Body of pancreas (tissue), 4 donors: ENCODE data around the gene EGFLAM. TPM values are rescaled to one million over a fixed set of nuclear protein-coding genes. Genes with fewer than 3 reads are reported as not detected.

Experiments used
- ATAC-seq: fragments of 150-250 bp; one replicate; pipeline ENCODE4 v1.9.1; 2016
- DNase-seq, 4 donors: peaks; one replicate each; pipeline ENCODE4 v3.0.0-alpha.2; 2019
- H3K27ac ChIP-seq, 4 donors: fragments of 200-600 bp; sonication (generic); 1 replicate in 3 of 4; 2 replicates in 1 of 4; pipeline versions ENCODE4 v1.5.1 to v1.6.1; 2016 to 2019; ENCODE audit warnings: mild to moderate bottlenecking in 1 of 4, mixed read lengths in 1 of 4, moderate library complexity in 1 of 4
- H3K27me3 ChIP-seq, 2 donors: fragments of 200-600 bp; sonication (generic); one replicate each; pipeline ENCODE4 v1.6.0; 2016; ENCODE audit warnings: mild to moderate bottlenecking in 1 of 2
- H3K36me3 ChIP-seq, 2 donors: fragments of 200-600 bp; sonication (generic); replicated peaks in 1 of 2; 2 replicates each; pipeline ENCODE4 v1.5.1; 2016; ENCODE audit warnings: low read depth in 2 of 2; ENCODE audit not compliant: insufficient read depth in 1 of 2
- H3K4me1 ChIP-seq: fragments of 200-600 bp; sonication (generic); one replicate; pipeline ENCODE4 v1.6.0; 2016
- H3K4me3 ChIP-seq, 2 donors: fragments of 200-600 bp; sonication (generic); 1 replicate in 1 of 2; 2 replicates in 1 of 2; pipeline ENCODE4 v1.5.1; 2016 to 2019
- H3K9me3 ChIP-seq, 3 donors: fragments of 200-600 bp; sonication (generic); 1 replicate in 2 of 3; 2 replicates in 1 of 3; pipeline ENCODE4 v1.5.1; 2016
- POLR2A ChIP-seq, 3 donors: fragments of 450-650 bp; IDR thresholded peaks; one replicate each; pipeline ENCODE4 v1.6.1; 2016; ENCODE audit warnings: antibody characterized with exemption in 3 of 3, mild to moderate bottlenecking in 2 of 3
- WGBS, 2 donors: methylation state at CpG; one replicate each; pipeline ENCODE4 v1.1.5; 2017; 5-methylcytosine and 5-hydroxymethylcytosine counted together
- intact Hi-C: fragments of 100-400 bp; cut with DNase I; formaldehyde crosslinking; loops from one replicate; pipeline ENCODE4 v1.15.1; 2023
- total RNA-seq, 2 donors: library from RNA; depleted of rRNA; stranded (reverse); fragments of >200 nt; gene quantifications; one replicate each; pipeline ENCODE4 v1.1.0, GENCODE V29; 2016
- TF ChIP-seq, protein P1 (sequence below), 7 experiments: fragments of 450-650 bp in 4 of 7; fragments of 200-600 bp in 3 of 7; sonication (generic) in 3 of 7; IDR thresholded peaks; one replicate each; pipeline ENCODE4 v1.5.1; 2016 to 2019; ENCODE audit warnings: antibody characterized with exemption in 7 of 7

Gene EGFLAM
- total RNA-seq, 2 donors from 2014 or later: 0.26 to 4.6 TPM

DNA sequence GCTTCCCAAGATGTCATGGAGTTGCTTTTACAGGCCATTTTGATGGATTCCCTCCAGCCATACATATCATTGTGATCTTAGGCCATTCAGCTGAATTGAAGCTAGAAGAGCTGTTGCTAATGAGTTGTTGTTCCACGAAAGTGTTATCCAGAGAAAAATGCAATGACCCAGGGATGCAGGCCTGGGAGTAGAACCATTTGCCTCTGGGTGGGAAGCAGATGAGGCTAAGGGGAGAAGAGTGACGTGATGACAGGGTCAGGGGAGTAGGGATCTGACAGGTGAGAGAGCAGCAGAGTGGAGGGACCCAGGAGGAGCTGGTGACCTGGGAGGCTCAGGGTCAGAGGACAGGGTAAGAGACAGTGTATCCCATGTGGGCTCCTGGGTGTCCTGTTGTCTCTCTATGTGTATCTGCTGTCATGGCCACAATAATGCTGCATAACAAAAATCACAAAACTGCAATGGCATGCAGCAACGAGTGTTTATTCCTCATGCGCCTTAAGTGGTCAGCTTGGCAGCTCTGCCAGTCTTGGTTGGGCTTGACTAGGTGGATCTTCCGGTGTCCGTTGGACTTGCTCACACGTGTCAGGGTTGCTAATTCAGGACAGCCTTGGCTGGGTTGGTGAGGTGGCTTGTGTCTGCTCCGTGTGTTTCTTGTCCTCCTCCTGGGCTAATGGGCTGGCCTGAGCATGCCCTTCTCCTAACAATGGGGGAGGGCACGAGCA lies 207.5 kb downstream of the EGFLAM start:
- TF ChIP-seq POLR2A (IDR thresholded peaks at IDR 0.05): no peak
- TF ChIP-seq, protein P1, sequence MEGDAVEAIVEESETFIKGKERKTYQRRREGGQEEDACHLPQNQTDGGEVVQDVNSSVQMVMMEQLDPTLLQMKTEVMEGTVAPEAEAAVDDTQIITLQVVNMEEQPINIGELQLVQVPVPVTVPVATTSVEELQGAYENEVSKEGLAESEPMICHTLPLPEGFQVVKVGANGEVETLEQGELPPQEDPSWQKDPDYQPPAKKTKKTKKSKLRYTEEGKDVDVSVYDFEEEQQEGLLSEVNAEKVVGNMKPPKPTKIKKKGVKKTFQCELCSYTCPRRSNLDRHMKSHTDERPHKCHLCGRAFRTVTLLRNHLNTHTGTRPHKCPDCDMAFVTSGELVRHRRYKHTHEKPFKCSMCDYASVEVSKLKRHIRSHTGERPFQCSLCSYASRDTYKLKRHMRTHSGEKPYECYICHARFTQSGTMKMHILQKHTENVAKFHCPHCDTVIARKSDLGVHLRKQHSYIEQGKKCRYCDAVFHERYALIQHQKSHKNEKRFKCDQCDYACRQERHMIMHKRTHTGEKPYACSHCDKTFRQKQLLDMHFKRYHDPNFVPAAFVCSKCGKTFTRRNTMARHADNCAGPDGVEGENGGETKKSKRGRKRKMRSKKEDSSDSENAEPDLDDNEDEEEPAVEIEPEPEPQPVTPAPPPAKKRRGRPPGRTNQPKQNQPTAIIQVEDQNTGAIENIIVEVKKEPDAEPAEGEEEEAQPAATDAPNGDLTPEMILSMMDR (IDR thresholded peaks at IDR 0.05): no peak
- no peaks in the 10 kb centered on the region for H3K9me3 ChIP-seq
- H3K4me1 ChIP-seq: peaks cover 14% of the 10 kb centered on the region
- H3K4me3 ChIP-seq: no peak overlapping the region
- H3K27ac ChIP-seq: peak overlapping the region in 1 of 4 donors; percentile 34
- DNase-seq (no peak), ATAC-seq (no peak)
- H3K27me3 ChIP-seq: no peaks in the 10 kb centered on the region
- no peaks in the 10 kb centered on the region for H3K36me3 ChIP-seq
- intact Hi-C loops: no loop called here
- 90 to 93% methylated on average over 9 of the region's 9 CpGs for WGBS, 2 donors

DNA sequence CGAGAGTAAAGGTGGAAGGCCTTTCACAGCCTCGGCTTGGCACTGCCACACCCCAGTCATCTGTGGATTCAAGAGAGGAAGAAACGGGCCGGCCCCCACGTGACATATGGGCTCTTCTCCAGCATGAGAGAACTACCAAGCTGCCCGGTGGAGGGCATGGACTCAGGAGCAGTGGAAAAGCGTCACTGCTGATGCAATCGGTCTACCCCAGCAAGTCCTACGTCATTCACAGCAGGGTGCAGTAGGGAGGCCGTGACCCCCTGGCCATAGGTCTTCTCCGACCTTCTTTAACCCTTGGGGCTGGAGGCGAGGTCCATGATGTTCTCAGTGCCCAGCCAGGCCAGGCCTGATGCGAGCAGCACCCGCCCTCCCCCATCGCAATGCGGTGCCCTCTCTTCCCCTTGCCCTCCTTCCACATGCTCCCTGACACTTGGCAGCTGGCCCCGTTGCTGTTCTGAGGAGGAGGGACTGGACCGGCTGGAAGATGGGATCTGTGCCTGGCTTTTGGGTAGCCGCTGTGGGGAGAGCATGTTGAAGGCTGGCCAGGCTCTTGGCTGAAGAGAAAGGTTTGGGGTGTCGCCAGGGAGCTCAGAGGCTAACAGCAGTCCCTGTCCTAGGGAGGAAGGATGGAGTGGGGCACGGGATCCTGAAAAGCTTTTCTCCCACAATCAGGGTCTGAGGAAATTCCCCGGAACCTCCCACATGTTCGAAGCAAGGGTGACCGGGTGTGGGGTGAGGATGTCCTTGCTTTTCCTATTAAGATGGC lies 208.2 kb downstream of the EGFLAM start:
- peak; percentile 33 to 49 (median 38) for DNase-seq
- no peaks in the 10 kb centered on the region for H3K27me3 ChIP-seq
- H3K4me3 ChIP-seq: no peak overlapping the region
- peak; percentile 37 for ATAC-seq
- peak overlapping the region in 2 of 4 donors; percentile 38 to 58 for H3K27ac ChIP-seq
- H3K36me3 ChIP-seq: no peaks in the 10 kb centered on the region
- intact Hi-C loops: no loop called here
- H3K9me3 ChIP-seq: no peaks in the 10 kb centered on the region
- peaks cover 14% of the 10 kb centered on the region for H3K4me1 ChIP-seq
- WGBS, 2 donors: 81 to 83% methylated on average over 20 to 24 of the region's 24 CpGs
- TF ChIP-seq POLR2A (IDR thresholded peaks at IDR 0.05): no peak
- TF ChIP-seq, protein P1 (IDR thresholded peaks at IDR 0.05): no peak

DNA sequence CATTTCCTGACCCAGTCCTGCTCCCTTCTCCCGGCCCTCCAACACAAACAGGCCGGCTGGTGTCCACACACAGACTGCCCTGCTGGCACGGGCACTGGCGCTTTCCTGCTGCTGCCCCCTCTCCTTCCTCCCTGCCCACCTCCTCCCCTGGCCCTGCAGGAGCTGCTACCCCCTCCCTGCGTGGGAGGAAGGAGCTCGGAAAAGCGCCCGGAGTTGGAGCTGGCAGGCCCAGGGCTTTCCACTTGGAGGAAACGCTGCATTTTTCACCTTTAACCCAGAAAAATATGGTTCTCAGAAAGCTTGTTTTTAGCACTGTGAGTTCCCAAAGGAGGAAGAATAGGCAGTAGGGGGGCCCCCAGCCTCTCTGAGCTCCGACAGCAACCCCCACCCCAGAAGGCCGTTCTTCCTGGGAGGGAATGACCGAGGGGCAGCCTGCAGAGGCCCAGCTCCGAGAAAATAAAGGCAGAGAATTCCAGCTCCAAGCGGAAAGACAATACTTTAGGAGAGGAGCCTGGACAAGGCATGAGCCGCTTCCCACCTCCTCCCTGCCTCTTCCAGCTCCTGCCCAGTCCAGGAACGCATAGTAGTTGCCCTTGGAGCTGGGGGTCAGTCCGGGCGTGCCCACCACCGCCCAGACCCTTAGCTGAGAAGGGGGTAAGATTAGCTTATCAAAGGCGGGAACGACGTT lies 209.1 kb downstream of the EGFLAM start:
- H3K9me3 ChIP-seq: no peaks in the 10 kb centered on the region
- intact Hi-C loops: no loop called here
- TF ChIP-seq, protein P1 (IDR thresholded peaks at IDR 0.05): no peak
- no peak for TF ChIP-seq POLR2A (IDR thresholded peaks at IDR 0.05)
- H3K4me1 ChIP-seq: peaks cover 14% of the 10 kb centered on the region
- H3K27me3 ChIP-seq: no peaks in the 10 kb centered on the region
- ATAC-seq (no peak), DNase-seq (no peak)
- WGBS, 2 donors: 54 to 66% methylated on average over 22 of the region's 22 CpGs
- no peaks in the 10 kb centered on the region for H3K36me3 ChIP-seq
- H3K27ac ChIP-seq: peak overlapping the region in 2 of 4 donors; percentile 38 to 58
- H3K4me3 ChIP-seq: no peak overlapping the region

DNA sequence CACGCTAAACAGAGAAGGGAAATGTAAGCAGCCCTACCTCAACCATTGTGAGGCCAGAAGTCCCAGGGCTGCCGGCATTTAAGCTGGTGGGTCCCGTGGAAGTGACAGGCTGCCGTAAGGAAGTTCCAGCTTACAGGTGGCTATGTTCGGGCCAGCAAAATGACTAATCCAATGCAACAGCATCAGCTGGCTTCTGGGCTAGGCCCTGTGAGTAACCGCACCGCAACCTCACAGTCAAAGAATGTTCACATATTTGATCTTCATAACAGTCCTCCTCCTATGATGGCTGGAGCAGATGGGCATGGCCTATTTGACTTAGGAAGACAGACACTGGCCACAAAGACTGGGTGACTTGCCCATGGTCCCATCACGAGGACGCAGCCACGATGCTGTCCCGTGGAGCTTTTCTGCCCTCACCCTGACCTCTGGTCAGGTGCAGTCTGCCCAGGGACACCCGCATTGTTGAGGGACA lies 209.9 kb downstream of the EGFLAM start:
- Histone ChIP-seq H3K9me3 (no peaks in the 10 kb centered on the region), H3K4me1 (peaks cover 14% of the 10 kb centered on the region), H3K36me3 (no peaks in the 10 kb centered on the region), H3K27me3 (no peaks in the 10 kb centered on the region), H3K27ac (peak overlapping the region in 2 of 4 donors; percentile 38 to 58), H3K4me3 (no peak overlapping the region)
- 88 to 91% methylated on average over 12 of the region's 12 CpGs for WGBS, 2 donors
- TF ChIP-seq, protein P1 (IDR thresholded peaks at IDR 0.05): no peak
- no peak for TF ChIP-seq POLR2A (IDR thresholded peaks at IDR 0.05)
- DNase-seq (peak in 1 of 4 donors; percentile 40), ATAC-seq (no peak)
- intact Hi-C loops: no loop called here
